ACC112 (cell line): ENCODE data around the gene IFIT1B.
"Not testable (repeated sequence)": the region's sequence is repeated elsewhere in the genome, so short reads cannot be mapped to it uniquely, and the experiment has no call there.

Source experiments
- H2AFZ ChIP-seq: fragments of 200-600 bp; sonication (generic); one replicate; pipeline ENCODE4 v1.6.0; 2017; ENCODE audit warnings: antibody characterized with exemption, low read length; ENCODE audit not compliant: unreplicated experiment
- H3K27ac ChIP-seq: fragments of 200-600 bp; sonication (generic); 2 replicates; pipeline ENCODE4 v1.5.1; 2014; ENCODE audit warnings: low read depth, mild to moderate bottlenecking, antibody characterized with exemption, low read length, moderate library complexity
- H3K27me3 ChIP-seq: fragments of 200-600 bp; sonication (generic); 2 replicates; pipeline ENCODE4 v1.6.1; 2014; ENCODE audit warnings: mild to moderate bottlenecking, antibody characterized with exemption, low read length, moderate library complexity, mixed read lengths; ENCODE audit not compliant: insufficient read depth
- H3K36me3 ChIP-seq: fragments of 200-600 bp; sonication (generic); 2 replicates; pipeline ENCODE4 v1.6.1; 2016; ENCODE audit warnings: mild to moderate bottlenecking, antibody characterized with exemption, low read length, moderate library complexity, mixed read lengths; ENCODE audit not compliant: insufficient read depth
- H3K4me1 ChIP-seq: fragments of 200-600 bp; sonication (generic); one replicate; pipeline ENCODE4 v1.6.1; 2016; ENCODE audit warnings: low read length, mixed read lengths; ENCODE audit not compliant: insufficient read depth, unreplicated experiment, control insufficient read depth
- H3K4me3 ChIP-seq: fragments of 200-600 bp; sonication (generic); 2 replicates; pipeline ENCODE4 v1.5.1; 2014; ENCODE audit warnings: mild to moderate bottlenecking, low read depth, low read length
- H3K79me2 ChIP-seq: fragments of 200-600 bp; sonication (generic); one replicate; pipeline ENCODE4 v1.6.0; 2016; ENCODE audit warnings: low read length; ENCODE audit not compliant: control insufficient read depth, unreplicated experiment, insufficient read depth

The IFIT1B gene

GRCh38 chr10:89412276-89412675 is 34.4 kb downstream of the IFIT1B start:
- H3K4me3 ChIP-seq, H3K27me3 ChIP-seq, H3K27ac ChIP-seq, H3K36me3 ChIP-seq, H2AFZ ChIP-seq: not testable (repeated sequence)
- peaks cover 13% of the 10 kb centered on the region for H3K4me1 ChIP-seq
- H3K79me2 ChIP-seq = peaks cover 46% of the 10 kb centered on the region

GRCh38 chr10:89413398-89413912 is 35.6 kb downstream of the IFIT1B start:
- peaks cover 57% of the 10 kb centered on the region for H3K79me2 ChIP-seq
- peak overlapping the region; percentile 93 for H3K27ac ChIP-seq
- H3K4me1 ChIP-seq = peaks cover 25% of the 10 kb centered on the region
- peak overlapping the region; percentile 91 for H3K4me3 ChIP-seq
- no peaks in the 10 kb centered on the region for H3K27me3 ChIP-seq
- H3K36me3 ChIP-seq = peaks cover 19% of the 10 kb centered on the region
- no peak overlapping the region for H2AFZ ChIP-seq

- Histone ChIP-seq H3K27ac (peak within 1 kb of the TSS; percentile 93), H3K4me1 (peaks cover 31% of the 10 kb centered on the region)
Measured at GRCh38 chr10:89414146-89414878, 36.5 kb downstream of the IFIT1B start, which contains the start of gene IFIT5. Gene IFIT5 (plus strand): TSS chr10:89414568. CDS start chr10:89414799, 231 bp downstream.

GRCh38 chr10:89414879-89415821 is 37.3 kb downstream of the IFIT1B start:
- Histone ChIP-seq H3K4me1 (peaks cover 35% of the 10 kb centered on the region), H3K4me3 (peak overlapping the region; percentile 91), H3K79me2 (peaks cover 67% of the 10 kb centered on the region), H3K27me3 (no peaks in the 10 kb centered on the region), H3K36me3 (peaks cover 19% of the 10 kb centered on the region), H3K27ac (peak overlapping the region; percentile 93), H2AFZ (peak overlapping the region; percentile 73)

More at GRCh38 chr10:89414146-89414878, 36.5 kb downstream of the IFIT1B start, which contains the start of gene IFIT5:
- Histone ChIP-seq H2AFZ (peak within 1 kb of the TSS; percentile 73), H3K27me3 (no peaks in the 10 kb centered on the region), H3K79me2 (peaks cover 63% of the 10 kb centered on the region), H3K36me3 (peaks cover 19% of the 10 kb centered on the region), H3K4me3 (peak within 1 kb of the TSS; percentile 91)

GRCh38 chr10:89416465-89416864 is 38.6 kb downstream of the IFIT1B start:
- peak overlapping the region; percentile 91 for H3K4me3 ChIP-seq
- no peak overlapping the region for H2AFZ ChIP-seq
- no peaks in the 10 kb centered on the region for H3K27me3 ChIP-seq
- H3K79me2 ChIP-seq = peaks cover 67% of the 10 kb centered on the region
- H3K27ac ChIP-seq = no peak overlapping the region
- peaks cover 35% of the 10 kb centered on the region for H3K4me1 ChIP-seq
- peaks cover 29% of the 10 kb centered on the region for H3K36me3 ChIP-seq

GRCh38 chr10:89419548-89419947 is 41.7 kb downstream of the IFIT1B start:
- Histone ChIP-seq H3K79me2 (peaks cover 48% of the 10 kb centered on the region), H3K36me3 (peaks cover 27% of the 10 kb centered on the region), H3K4me1 (peaks cover 35% of the 10 kb centered on the region), H3K27ac (no peak overlapping the region), H3K27me3 (no peaks in the 10 kb centered on the region), H3K4me3 (peak overlapping the region; percentile 43), H2AFZ (no peak overlapping the region)

GRCh38 chr10:89421018-89421476 is 43.2 kb downstream of the IFIT1B start:
- no peak overlapping the region for H2AFZ ChIP-seq

GRCh38 chr10:89425000-89425399 is 47.1 kb downstream of the IFIT1B start:
- Histone ChIP-seq H3K4me1 (peaks cover 21% of the 10 kb centered on the region), H3K79me2 (no peaks in the 10 kb centered on the region), H3K27ac (no peak overlapping the region), H3K27me3 (no peaks in the 10 kb centered on the region), H3K4me3 (no peak overlapping the region), H2AFZ (no peak overlapping the region), H3K36me3 (peaks cover 13% of the 10 kb centered on the region)

More at GRCh38 chr10:89421018-89421476, 43.2 kb downstream of the IFIT1B start:
- Histone ChIP-seq H3K79me2 (peaks cover 33% of the 10 kb centered on the region), H3K4me1 (peaks cover 32% of the 10 kb centered on the region), H3K4me3 (no peak overlapping the region), H3K27ac (no peak overlapping the region), H3K27me3 (no peaks in the 10 kb centered on the region), H3K36me3 (peaks cover 27% of the 10 kb centered on the region)

GRCh38 chr10:89426230-89426868 is 48.5 kb downstream of the IFIT1B start:
- no peaks in the 10 kb centered on the region for H3K27me3 ChIP-seq
- no peak overlapping the region for H3K4me3 ChIP-seq
- no peaks in the 10 kb centered on the region for H3K79me2 ChIP-seq
- H3K4me1 ChIP-seq = peaks cover 21% of the 10 kb centered on the region
- H3K27ac ChIP-seq = peak overlapping the region; percentile 55
- H2AFZ ChIP-seq = no peak overlapping the region
- H3K36me3 ChIP-seq = peaks cover 5% of the 10 kb centered on the region

GRCh38 chr10:89427629-89428028 is 49.8 kb downstream of the IFIT1B start:
- Histone ChIP-seq H2AFZ (no peak overlapping the region), H3K27ac (peak overlapping the region; percentile 55), H3K4me1 (peaks cover 31% of the 10 kb centered on the region), H3K4me3 (no peak overlapping the region), H3K79me2 (no peaks in the 10 kb centered on the region), H3K27me3 (no peaks in the 10 kb centered on the region), H3K36me3 (no peaks in the 10 kb centered on the region)
